CD4-positive, alpha-beta T cell (primary cell): ENCODE results near the gene GHR. TPM values are rescaled to one million over a fixed set of nuclear protein-coding genes. Genes with fewer than 3 reads are reported as not detected.

Experiments used
- ATAC-seq: fragments of 200-7000 bp; cut with Tn5 transposase; one replicate; pipeline ENCODE4 v1.10.0; 2022; ENCODE audit warnings: mild to moderate bottlenecking; ENCODE audit not compliant: poor library complexity
- CTCF ChIA-PET: fragments of 350-600 bp; sonication (Branson Sonifier 250); formaldehyde crosslinking; loops from one replicate; lab custom pipeline; 2021; ENCODE audit warnings: antibody characterized with exemption, inconsistent platforms; lab: Charles Lee
- POLR2A ChIA-PET: fragments of 350-600 bp; sonication (Branson Sonifier 250); formaldehyde crosslinking; loops from one replicate; lab custom pipeline; 2021; ENCODE audit warnings: antibody characterized with exemption, inconsistent platforms; lab: Charles Lee
- DNase-seq, 14 experiments: peaks; one replicate each; pipeline ENCODE4 v3.0.0-alpha.2; 2013 to 2020; ENCODE audit warnings: mixed read lengths in 2 of 14
- H3K27ac ChIP-seq, 2 donors: one replicate each; pipeline versions ENCODE4 v1.5.1 to v1.7.0; 2013; ENCODE audit warnings: low read length in 2 of 2, low read depth in 1 of 2, mild to moderate bottlenecking in 1 of 2
- H3K27me3 ChIP-seq, 2 experiments: 1 replicate in 1 of 2; 2 replicates in 1 of 2; pipeline versions ENCODE4 v1.6.1 to v1.7.0; 2013; ENCODE audit warnings: low read length in 2 of 2, control low read depth in 1 of 2, mild to moderate bottlenecking in 1 of 2, moderate library complexity in 1 of 2; ENCODE audit not compliant: insufficient read depth in 2 of 2, control insufficient read depth in 1 of 2
- H3K36me3 ChIP-seq: one replicate; pipeline ENCODE4 v1.6.1; 2013; ENCODE audit warnings: low read length, control low read depth; ENCODE audit not compliant: insufficient read depth
- H3K4me1 ChIP-seq: one replicate; pipeline ENCODE4 v1.6.1; 2013; ENCODE audit warnings: low read length, control low read depth; ENCODE audit not compliant: insufficient read depth
- H3K4me3 ChIP-seq: one replicate; pipeline ENCODE4 v1.5.1; 2013; ENCODE audit warnings: mild to moderate bottlenecking, low read length, moderate library complexity
- H3K9me3 ChIP-seq, 2 experiments: 1 replicate in 1 of 2; 2 replicates in 1 of 2; pipeline versions ENCODE4 v1.6.1 to v1.7.0; 2013; ENCODE audit warnings: low read length in 2 of 2, mild to moderate bottlenecking in 2 of 2, control low read depth in 1 of 2, moderate library complexity in 1 of 2; ENCODE audit not compliant: control insufficient read depth in 1 of 2, insufficient read depth in 1 of 2
- H3K27ac Mint-ChIP-seq: one replicate; pipeline ENCODE4 v1.8.0; 2020; ENCODE audit warnings: mixed read lengths
- H3K27me3 Mint-ChIP-seq: one replicate; pipeline ENCODE4 v1.8.0; 2021; ENCODE audit warnings: mixed read lengths
- H3K36me3 Mint-ChIP-seq: one replicate; pipeline ENCODE4 v1.8.0; 2021; ENCODE audit warnings: low read depth, mixed read lengths
- H3K4me1 Mint-ChIP-seq: one replicate; pipeline ENCODE4 v1.8.0; 2021; ENCODE audit warnings: low read depth, mixed read lengths
- H3K4me3 Mint-ChIP-seq: one replicate; pipeline ENCODE4 v1.8.0; 2020; ENCODE audit warnings: mild to moderate bottlenecking, mixed read lengths
- H3K9me3 Mint-ChIP-seq: one replicate; pipeline ENCODE4 v1.8.0; 2020; ENCODE audit warnings: mixed read lengths
- CTCF ChIP-seq: fragments of 200-600 bp; IDR thresholded peaks from one replicate; pipeline ENCODE4 v1.8.0; 2022; ENCODE audit warnings: antibody characterized with exemption, mild to moderate bottlenecking
- intact Hi-C, 2 experiments: fragments of 100-400 bp; cut with DNase I in 1 of 2; cut with micrococcal nuclease in 1 of 2; formaldehyde crosslinking; loops; one replicate each; pipeline versions ENCODE4 v1.15.1 to v1.9.0; 2023 to 2025; cut with DNase I, micrococcal nuclease
- total RNA-seq, 174 experiments: library from RNA in 2 of 174; stranded (reverse) in 2 of 174; gene quantifications; one replicate each; pipeline ENCODE4 v1.2.3 and lab custom pipeline; 2021 to 2026

Gene GHR
- total RNA-seq, 2 experiments from 2014 or later: not detected

- no peak overlapping the region for H3K27ac Mint-ChIP-seq
- H3K9me3 Mint-ChIP-seq: no peaks in the 10 kb centered on the region
- Histone ChIP-seq H3K9me3 (no peaks in the 10 kb centered on the region), H3K4me3 (no peak overlapping the region), H3K36me3 (no peaks in the 10 kb centered on the region), H3K4me1 (no peaks in the 10 kb centered on the region), H3K27me3 (no peaks in the 10 kb centered on the region), H3K27ac (no peak overlapping the region)
- H3K27me3 Mint-ChIP-seq: no peaks in the 10 kb centered on the region
- H3K36me3 Mint-ChIP-seq: no peaks in the 10 kb centered on the region
- ChIA-PET CTCF (no interaction called here), POLR2A (no interaction called here)
- intact Hi-C loops: no loop called here
- no peak for DNase-seq
- TF ChIP-seq CTCF: no peak
- H3K4me1 Mint-ChIP-seq: no peaks in the 10 kb centered on the region
- H3K4me3 Mint-ChIP-seq: no peak overlapping the region
- ATAC-seq: no peak
Observed at GRCh38 chr5:42507451-42508097, 84.3 kb downstream of the GHR start.

DNA sequence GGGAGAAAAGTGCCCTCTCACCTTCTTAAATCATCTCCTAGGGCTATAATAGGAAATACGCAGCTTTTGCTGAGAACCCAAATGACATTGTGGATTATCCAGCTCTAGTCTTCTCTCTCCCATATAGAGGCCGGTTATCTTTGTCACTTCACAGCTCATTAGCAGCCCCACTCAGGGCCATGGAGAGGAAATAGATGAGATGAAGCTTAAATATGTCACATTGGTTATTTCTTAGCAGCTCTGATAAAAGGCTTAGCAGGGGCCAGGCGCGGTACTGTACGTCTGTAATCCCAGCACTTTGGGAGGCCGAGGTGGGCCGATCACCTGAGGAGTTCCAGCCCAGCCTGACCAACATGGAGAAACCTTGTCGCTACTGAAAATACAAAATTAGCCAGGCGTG, 90.0 kb downstream of the GHR start:
- Mint-ChIP-seq H3K27ac (no peak overlapping the region), H3K36me3 (no peaks in the 10 kb centered on the region), H3K9me3 (no peaks in the 10 kb centered on the region), H3K4me3 (no peak overlapping the region), H3K4me1 (no peaks in the 10 kb centered on the region), H3K27me3 (no peaks in the 10 kb centered on the region)
- no peak for TF ChIP-seq CTCF
- no peaks in the 10 kb centered on the region for H3K36me3 ChIP-seq
- CTCF ChIA-PET: interaction anchor here (0.7 kb wide), 1 partner anchor 188 kb away, joined by 3 read pairs; no protein-coding TSS in a partner anchor
- no peaks in the 10 kb centered on the region for H3K27me3 ChIP-seq
- POLR2A ChIA-PET: no interaction called here
- H3K27ac ChIP-seq: no peak overlapping the region
- no peaks in the 10 kb centered on the region for H3K4me1 ChIP-seq
- no peaks in the 10 kb centered on the region for H3K9me3 ChIP-seq
- no peak for DNase-seq
- ATAC-seq: no peak
- intact Hi-C loops: loop anchor here in 1 of 2 experiments (10.0 kb wide), 1 partner anchor 252 kb away; no protein-coding TSS in a partner anchor
- H3K4me3 ChIP-seq: no peak overlapping the region

GRCh38 chr5:42514754-42515153, 91.5 kb downstream of the GHR start:
- Mint-ChIP-seq H3K27me3 (no peaks in the 10 kb centered on the region), H3K9me3 (no peaks in the 10 kb centered on the region), H3K27ac (no peak overlapping the region), H3K4me3 (no peak overlapping the region), H3K36me3 (no peaks in the 10 kb centered on the region), H3K4me1 (no peaks in the 10 kb centered on the region)
- no peak overlapping the region for H3K27ac ChIP-seq
- ATAC-seq (no peak), DNase-seq (peak in 2 of 14 experiments; percentile 20 to 23)
- TF ChIP-seq CTCF: no peak
- H3K36me3 ChIP-seq: no peaks in the 10 kb centered on the region
- no peak overlapping the region for H3K4me3 ChIP-seq
- no peaks in the 10 kb centered on the region for H3K27me3 ChIP-seq
- ChIA-PET POLR2A (no interaction called here), CTCF (interaction anchor here (0.8 kb wide), 1 partner anchor 17 kb away, joined by 3 read pairs; no protein-coding TSS in a partner anchor)
- intact Hi-C loops: loop anchor here (5.0 to 10.0 kb wide), 2 partner anchors 250 to 253 kb away; no protein-coding TSS in a partner anchor
- H3K4me1 ChIP-seq: no peaks in the 10 kb centered on the region
- H3K9me3 ChIP-seq: no peaks in the 10 kb centered on the region
